ES-I3 (cell line): ENCODE results near the gene TRERF1.

Experiments used
- H3K36me3 ChIP-seq: 2 replicates; pipeline ENCODE4 v1.6.1; 2013; ENCODE audit warnings: mild to moderate bottlenecking, low read length, control low read depth, moderate library complexity; ENCODE audit not compliant: insufficient read depth
- H3K4me1 ChIP-seq: 2 replicates; pipeline ENCODE4 v1.6.1; 2013; ENCODE audit warnings: mild to moderate bottlenecking, control low read depth, low read length; ENCODE audit not compliant: insufficient read depth
- H3K9ac ChIP-seq: 2 replicates; pipeline ENCODE4 v1.6.1; 2013; ENCODE audit warnings: low read depth, mild to moderate bottlenecking, low read length, moderate library complexity
- H3K9me3 ChIP-seq: 2 replicates; pipeline ENCODE4 v1.6.1; 2013; ENCODE audit warnings: mild to moderate bottlenecking, low read length, moderate library complexity; ENCODE audit not compliant: control insufficient read depth, insufficient read depth

The TRERF1 gene

GRCh38 chr6:42190554-42191183 is 261.1 kb downstream of the TRERF1 start:
- Histone ChIP-seq H3K36me3 (no peaks in the 10 kb centered on the region), H3K9me3 (no peaks in the 10 kb centered on the region), H3K4me1 (peaks cover 13% of the 10 kb centered on the region; the same call in 1 of the 2 replicates), H3K9ac (no peak overlapping the region)

GRCh38 chr6:42188406-42188805 is 263.3 kb downstream of the TRERF1 start:
- H3K9ac ChIP-seq: no peak overlapping the region
- peaks cover 5% of the 10 kb centered on the region; the same call in 1 of the 2 replicates for H3K4me1 ChIP-seq
- no peaks in the 10 kb centered on the region for H3K9me3 ChIP-seq
- H3K36me3 ChIP-seq: no peaks in the 10 kb centered on the region

GRCh38 chr6:42185597-42185996 is 266.1 kb downstream of the TRERF1 start:
- Histone ChIP-seq H3K4me1 (0 out of 2 replicates have a peak, but pooled peaks cover 3% of the 10 kb centered on the region), H3K36me3 (no peaks in the 10 kb centered on the region), H3K9ac (no peak overlapping the region), H3K9me3 (no peaks in the 10 kb centered on the region)

- no peaks in the 10 kb centered on the region for H3K9me3 ChIP-seq
- H3K36me3 ChIP-seq: no peaks in the 10 kb centered on the region
- H3K9ac ChIP-seq: no peak overlapping the region
- 0 out of 2 replicates have a peak, but pooled peaks cover 3% of the 10 kb centered on the region for H3K4me1 ChIP-seq
Observed at GRCh38 chr6:42184475-42184874, 267.3 kb downstream of the TRERF1 start.

GRCh38 chr6:42182101-42182500 is 269.6 kb downstream of the TRERF1 start:
- Histone ChIP-seq H3K4me1 (peaks cover 11% of the 10 kb centered on the region; the same call in 1 of the 2 replicates), H3K9me3 (no peaks in the 10 kb centered on the region), H3K9ac (no peak overlapping the region)

GRCh38 chr6:42179945-42180313 is 271.8 kb downstream of the TRERF1 start:
- Histone ChIP-seq H3K36me3 (no peaks in the 10 kb centered on the region), H3K4me1 (peaks cover 12% of the 10 kb centered on the region; the same call in 1 of the 2 replicates), H3K9ac (no peak overlapping the region)

More at GRCh38 chr6:42182101-42182500, 269.6 kb downstream of the TRERF1 start:
- H3K36me3 ChIP-seq: no peaks in the 10 kb centered on the region

GRCh38 chr6:42179261-42179944 is 272.3 kb downstream of the TRERF1 start:
- Histone ChIP-seq H3K36me3 (no peaks in the 10 kb centered on the region), H3K4me1 (peaks cover 12% of the 10 kb centered on the region; the same call in 1 of the 2 replicates), H3K9ac (no peak overlapping the region), H3K9me3 (no peaks in the 10 kb centered on the region)

More at GRCh38 chr6:42179945-42180313, 271.8 kb downstream of the TRERF1 start:
- no peaks in the 10 kb centered on the region for H3K9me3 ChIP-seq

GRCh38 chr6:42177514-42178364 is 274.0 kb downstream of the TRERF1 start:
- Histone ChIP-seq H3K9me3 (no peaks in the 10 kb centered on the region), H3K36me3 (no peaks in the 10 kb centered on the region), H3K9ac (peak overlapping the region; percentile 60), H3K4me1 (peaks cover 12% of the 10 kb centered on the region; the same call in 1 of the 2 replicates)

- H3K9ac ChIP-seq: no peak overlapping the region
- H3K4me1 ChIP-seq: peaks cover 12% of the 10 kb centered on the region; the same call in 1 of the 2 replicates
- H3K36me3 ChIP-seq: no peaks in the 10 kb centered on the region
- H3K9me3 ChIP-seq: no peaks in the 10 kb centered on the region
Observed at GRCh38 chr6:42176981-42177380, 274.7 kb downstream of the TRERF1 start.

- H3K9ac ChIP-seq: no peak overlapping the region
- H3K36me3 ChIP-seq: no peaks in the 10 kb centered on the region
Observed at GRCh38 chr6:42175860-42176259, 275.9 kb downstream of the TRERF1 start.

More at GRCh38 chr6:42175860-42176259, 275.9 kb downstream of the TRERF1 start:
- H3K4me1 ChIP-seq: peaks cover 12% of the 10 kb centered on the region; the same call in 1 of the 2 replicates
- H3K9me3 ChIP-seq: no peaks in the 10 kb centered on the region
